ENCODE results near the gene DOK4. TPM values are rescaled to one million over a fixed set of nuclear protein-coding genes. Genes with fewer than 3 reads are reported as not detected.

Gene DOK4
- total and polyA plus RNA-seq, 2 experiments from 2014 or later: 1,563 to 2,409 TPM

DNA sequence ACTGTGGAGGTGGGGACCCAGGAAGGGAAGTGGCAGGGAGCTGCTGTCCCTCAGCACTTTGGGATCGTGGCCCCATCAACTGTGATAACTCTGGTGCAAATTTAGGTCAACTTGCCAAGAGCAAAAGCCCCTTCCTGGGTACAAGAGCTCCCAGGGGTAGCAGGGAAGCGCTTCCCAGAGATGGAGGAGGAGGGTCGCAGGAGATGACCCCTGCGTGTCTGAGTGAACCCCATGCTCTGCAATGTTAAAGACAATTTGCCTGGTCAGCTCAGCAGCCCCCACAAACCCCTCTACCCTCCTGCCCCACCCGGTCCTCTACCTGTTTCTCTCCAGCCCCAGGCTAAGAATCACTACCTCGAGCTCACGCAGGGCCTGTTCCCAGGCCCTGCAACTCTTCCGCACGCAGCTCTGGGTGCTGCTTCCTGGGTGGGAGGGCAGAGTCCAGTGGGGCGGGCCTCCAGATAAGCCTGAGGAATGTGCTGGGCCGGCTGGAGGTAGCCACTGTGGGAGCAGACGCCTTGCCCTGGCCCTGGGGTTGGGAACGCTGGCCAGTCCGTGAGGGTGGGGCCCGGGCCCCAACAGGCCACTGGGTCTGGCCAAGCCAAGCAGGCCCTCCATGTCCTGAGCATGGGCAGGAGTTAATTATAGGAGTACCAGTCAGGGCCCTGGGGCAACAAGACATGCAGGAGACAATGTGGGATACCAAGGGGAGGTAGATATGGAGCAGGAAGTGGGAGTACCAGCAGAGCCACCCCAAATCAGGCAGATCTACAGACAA is 6.1 kb downstream of the DOK4 start:
- peak overlapping the region; percentile 95 for H3K27ac ChIP-seq
- no peak for TF ChIP-seq CTCF (IDR thresholded peaks at IDR 0.05; ENCODE audit: low read depth, low read length)
- peak overlapping the region; percentile 100 for H3K4me3 ChIP-seq
- H3K4me1 ChIP-seq (ENCODE audit: low read depth): peaks cover 72% of the 10 kb centered on the region
- DNase-seq (ENCODE audit: low read depth in 1 of 2, low spot score in 1 of 2): peak; percentile 72 to 88
- H3K36me3 ChIP-seq: peaks cover 48% of the 10 kb centered on the region
- H3K27me3 ChIP-seq: no peaks in the 10 kb centered on the region
- no peaks in the 10 kb centered on the region for H3K9me3 ChIP-seq (ENCODE audit: low read depth)

DNA sequence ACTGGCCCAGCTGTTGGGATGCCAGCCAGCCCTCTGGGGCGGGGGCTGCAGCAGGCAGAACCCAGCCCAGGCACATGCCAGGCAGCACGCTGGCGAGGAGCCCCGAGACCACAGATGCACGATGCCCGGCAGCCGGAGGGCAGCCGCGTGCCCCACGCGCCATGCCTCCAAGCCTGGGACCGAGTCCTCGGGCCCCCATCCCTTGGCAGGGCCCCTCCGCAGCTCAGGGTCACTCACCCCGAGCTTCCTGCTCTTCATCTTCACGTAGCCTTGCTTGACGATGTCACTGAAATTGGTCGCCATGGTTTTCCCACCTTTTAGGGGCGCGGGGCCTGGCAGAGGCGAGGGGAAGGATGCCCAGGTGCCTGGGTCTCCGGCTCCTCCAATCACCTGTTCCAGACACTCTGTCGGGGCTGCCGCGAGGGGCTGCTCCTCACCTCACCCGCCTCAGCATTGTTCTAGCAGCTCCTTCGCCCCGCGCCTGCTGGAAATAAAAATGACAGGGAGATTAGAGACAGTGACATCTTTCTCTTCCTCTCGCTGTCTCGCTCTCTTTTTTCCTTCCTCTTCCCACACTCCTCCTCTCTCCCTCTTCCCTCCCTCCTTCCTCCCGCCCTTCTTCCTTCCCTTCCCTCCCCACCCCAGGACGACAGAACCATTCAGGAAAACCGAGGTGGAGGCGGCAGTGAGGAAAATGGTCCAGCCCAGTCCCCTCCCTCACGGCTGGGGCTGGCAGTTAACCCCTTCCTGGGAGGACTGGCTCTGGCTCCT is 6.9 kb downstream of the DOK4 start:
- peak overlapping the region; percentile 95 for H3K27ac ChIP-seq
- TF ChIP-seq CTCF (IDR thresholded peaks at IDR 0.05; ENCODE audit: low read depth, low read length): no peak
- peak overlapping the region; percentile 100 for H3K4me3 ChIP-seq
- peak; percentile 69 to 82 for DNase-seq (ENCODE audit: low read depth in 1 of 2, low spot score in 1 of 2)
- peaks cover 56% of the 10 kb centered on the region for H3K36me3 ChIP-seq
- no peaks in the 10 kb centered on the region for H3K27me3 ChIP-seq
- H3K4me1 ChIP-seq (ENCODE audit: low read depth): peaks cover 74% of the 10 kb centered on the region
- H3K9me3 ChIP-seq (ENCODE audit: low read depth): no peaks in the 10 kb centered on the region

DNA sequence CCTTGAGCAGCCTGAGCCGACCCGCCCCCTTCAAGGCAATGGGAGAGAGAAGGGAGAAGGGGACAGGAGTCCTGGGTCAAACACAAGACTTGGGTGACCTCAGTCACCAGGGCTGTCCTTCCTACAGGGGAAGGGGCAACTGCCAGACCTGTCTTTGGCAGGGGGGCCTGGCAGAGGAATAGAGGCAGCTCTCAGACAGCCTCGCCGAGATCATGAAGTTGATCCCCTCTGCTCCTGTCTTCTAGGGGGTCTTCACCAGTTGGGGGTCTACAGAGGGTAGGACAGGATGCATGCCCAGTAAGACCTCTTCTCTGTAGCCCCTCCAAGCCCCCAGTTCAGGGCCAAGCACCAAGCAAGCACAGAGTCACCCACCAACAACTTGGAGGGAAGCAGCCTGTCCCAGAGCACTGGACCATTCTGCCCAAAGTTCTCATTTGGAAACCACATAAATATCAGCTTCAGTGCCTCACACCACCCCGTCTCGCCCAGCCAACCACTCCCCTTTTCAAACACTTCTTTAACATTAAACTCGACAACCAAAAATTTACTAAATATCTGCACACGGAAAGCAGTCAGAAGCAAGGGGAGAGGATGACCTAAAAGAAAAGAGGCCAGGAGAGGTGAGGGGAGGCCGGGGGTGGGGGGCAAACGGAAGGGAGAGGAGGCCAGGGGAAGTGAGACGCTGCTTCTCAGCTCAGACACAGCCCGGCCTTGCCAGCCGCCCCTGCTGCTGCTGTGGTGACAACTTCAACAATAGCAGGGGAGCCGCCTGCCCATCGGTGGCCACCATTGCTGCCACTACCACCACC is 7.7 kb downstream of the DOK4 start:
- Histone ChIP-seq H3K9me3 (ENCODE audit: low read depth) (no peaks in the 10 kb centered on the region), H3K4me3 (peak overlapping the region; percentile 100), H3K27ac (peak overlapping the region; percentile 95), H3K36me3 (peaks cover 64% of the 10 kb centered on the region), H3K27me3 (no peaks in the 10 kb centered on the region), H3K4me1 (ENCODE audit: low read depth) (peaks cover 79% of the 10 kb centered on the region)
- no peak for DNase-seq (ENCODE audit: low read depth in 1 of 2, low spot score in 1 of 2)
- TF ChIP-seq CTCF (IDR thresholded peaks at IDR 0.05; ENCODE audit: low read depth, low read length): no peak

DNA sequence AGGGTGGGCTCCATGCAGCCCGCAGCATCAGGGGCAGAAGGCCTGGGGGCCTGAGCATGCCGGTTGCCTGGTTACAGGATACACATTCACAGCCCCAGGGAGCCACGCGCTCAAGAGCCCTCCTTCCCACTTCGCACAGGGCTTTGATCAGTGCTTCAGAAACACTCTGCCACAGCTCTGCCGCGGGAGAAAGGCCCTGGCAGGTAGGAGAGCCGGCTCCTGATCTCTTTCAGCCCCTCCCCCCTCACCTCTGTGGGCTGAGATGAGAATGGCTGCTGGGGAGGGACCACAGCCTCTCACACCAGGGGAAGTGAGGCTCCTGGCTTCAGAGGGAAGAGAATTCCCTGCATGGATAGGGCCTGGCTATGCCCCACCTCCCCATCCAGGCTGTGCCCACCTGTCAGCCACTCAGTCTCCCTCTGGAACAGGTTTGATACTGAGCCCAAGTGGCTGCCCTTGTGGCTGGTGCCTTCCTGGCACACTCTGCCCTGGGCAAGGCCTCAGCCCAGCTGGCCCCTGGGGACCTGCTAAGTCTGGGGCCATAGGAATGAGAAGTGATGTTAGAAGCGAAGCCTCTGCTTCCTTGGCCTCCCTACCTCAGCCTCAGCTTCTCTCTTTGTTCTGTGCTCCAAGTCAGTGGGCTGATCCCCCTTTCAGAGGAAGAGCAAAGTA is 8.6 kb downstream of the DOK4 start:
- H3K4me1 ChIP-seq (ENCODE audit: low read depth): peaks cover 79% of the 10 kb centered on the region
- H3K27ac ChIP-seq: peak overlapping the region; percentile 95
- H3K9me3 ChIP-seq (ENCODE audit: low read depth): no peaks in the 10 kb centered on the region
- peaks cover 73% of the 10 kb centered on the region for H3K36me3 ChIP-seq
- H3K4me3 ChIP-seq: peak overlapping the region; percentile 100
- no peak for TF ChIP-seq CTCF (IDR thresholded peaks at IDR 0.05; ENCODE audit: low read depth, low read length)
- no peaks in the 10 kb centered on the region for H3K27me3 ChIP-seq
- DNase-seq (ENCODE audit: low read depth in 1 of 2, low spot score in 1 of 2): peak in 1 of 2 donors; percentile 46
